Uterus (tissue), 2 donors: ENCODE results near the gene TTLL13.

Experiments
- POLR2A ChIP-seq, 2 donors: fragments of 450-650 bp; IDR thresholded peaks; one replicate each; pipeline ENCODE4 v1.6.1; 2016; ENCODE audit warnings: antibody characterized with exemption in 2 of 2, mild to moderate bottlenecking in 1 of 2, moderate library complexity in 1 of 2
- TF ChIP-seq, protein P1 (sequence below), 4 experiments: fragments of 200-600 bp in 2 of 4; fragments of 450-650 bp in 2 of 4; sonication (generic) in 2 of 4; IDR thresholded peaks; one replicate each; pipeline ENCODE4 v1.5.1; 2016 to 2019; ENCODE audit warnings: antibody characterized with exemption in 4 of 4, mild to moderate bottlenecking in 2 of 4, moderate library complexity in 1 of 4

DNA sequence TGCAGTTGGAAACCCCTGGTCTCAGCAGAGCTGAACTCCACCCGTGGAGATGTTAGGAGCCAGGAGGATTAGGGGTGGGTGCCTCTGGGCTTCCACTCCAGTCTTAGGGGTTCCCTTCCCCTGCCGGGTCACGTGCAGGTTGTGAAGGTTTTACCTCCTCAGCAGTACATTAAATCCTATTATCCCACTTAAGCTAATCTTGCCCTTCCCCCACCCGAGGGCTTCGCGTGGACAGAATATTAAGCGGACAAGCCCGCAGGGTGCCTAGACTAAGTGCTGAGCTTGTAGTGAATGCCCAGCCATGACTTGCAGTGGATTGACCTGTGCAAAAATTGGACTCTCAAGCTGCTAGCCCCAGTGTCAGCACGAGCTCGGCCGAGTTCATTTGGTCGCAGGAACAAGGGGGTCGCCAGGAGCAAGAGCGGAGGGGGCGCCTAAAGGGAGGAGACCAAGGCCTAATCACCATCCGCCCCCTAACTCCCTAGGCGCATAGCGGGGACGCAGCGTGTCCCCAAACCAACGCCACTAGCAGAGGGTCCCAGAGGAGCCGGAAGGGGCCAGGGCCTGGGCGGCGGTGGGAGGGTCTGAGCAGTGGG lies 48.7 kb upstream of the TTLL13 start:
- TF ChIP-seq, protein P1, sequence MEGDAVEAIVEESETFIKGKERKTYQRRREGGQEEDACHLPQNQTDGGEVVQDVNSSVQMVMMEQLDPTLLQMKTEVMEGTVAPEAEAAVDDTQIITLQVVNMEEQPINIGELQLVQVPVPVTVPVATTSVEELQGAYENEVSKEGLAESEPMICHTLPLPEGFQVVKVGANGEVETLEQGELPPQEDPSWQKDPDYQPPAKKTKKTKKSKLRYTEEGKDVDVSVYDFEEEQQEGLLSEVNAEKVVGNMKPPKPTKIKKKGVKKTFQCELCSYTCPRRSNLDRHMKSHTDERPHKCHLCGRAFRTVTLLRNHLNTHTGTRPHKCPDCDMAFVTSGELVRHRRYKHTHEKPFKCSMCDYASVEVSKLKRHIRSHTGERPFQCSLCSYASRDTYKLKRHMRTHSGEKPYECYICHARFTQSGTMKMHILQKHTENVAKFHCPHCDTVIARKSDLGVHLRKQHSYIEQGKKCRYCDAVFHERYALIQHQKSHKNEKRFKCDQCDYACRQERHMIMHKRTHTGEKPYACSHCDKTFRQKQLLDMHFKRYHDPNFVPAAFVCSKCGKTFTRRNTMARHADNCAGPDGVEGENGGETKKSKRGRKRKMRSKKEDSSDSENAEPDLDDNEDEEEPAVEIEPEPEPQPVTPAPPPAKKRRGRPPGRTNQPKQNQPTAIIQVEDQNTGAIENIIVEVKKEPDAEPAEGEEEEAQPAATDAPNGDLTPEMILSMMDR (IDR thresholded peaks at IDR 0.05) = no peak
- no peak for TF ChIP-seq POLR2A (IDR thresholded peaks at IDR 0.05)
